GM23248 (cell line): ENCODE data around the gene HOXA6. TPM values are rescaled to one million over a fixed set of nuclear protein-coding genes. Genes with fewer than 3 reads are reported as not detected.

Source experiments
- DNase-seq: peaks from one replicate; pipeline ENCODE4 v3.0.0-alpha.2; 2015
- H2AFZ ChIP-seq: fragments of 200-600 bp; sonication (generic); 2 replicates; pipeline ENCODE4 v1.6.1; 2016; ENCODE audit warnings: antibody characterized with exemption
- H3F3A ChIP-seq: fragments of 200-600 bp; sonication (generic); 2 replicates; pipeline ENCODE4 v1.6.1; 2016; ENCODE audit warnings: mild to moderate bottlenecking, antibody characterized with exemption, mixed run types; ENCODE audit not compliant: insufficient read depth
- H3K27ac ChIP-seq: fragments of 200-600 bp; sonication (generic); 2 replicates; pipeline ENCODE4 v1.5.1; 2016; ENCODE audit warnings: mild to moderate bottlenecking
- H3K27me3 ChIP-seq: fragments of 200-600 bp; sonication (generic); replicated peaks from 2 replicates; pipeline ENCODE4 v1.6.1; 2016; ENCODE audit warnings: mild to moderate bottlenecking; ENCODE audit not compliant: insufficient read depth
- H3K36me3 ChIP-seq: fragments of 200-600 bp; sonication (generic); 2 replicates; pipeline ENCODE4 v1.6.1; 2016; ENCODE audit warnings: low read depth, mild to moderate bottlenecking
- H3K4me1 ChIP-seq: fragments of 200-600 bp; sonication (generic); 2 replicates; pipeline ENCODE4 v1.6.1; 2016; ENCODE audit warnings: mild to moderate bottlenecking; ENCODE audit not compliant: insufficient read depth
- H3K4me2 ChIP-seq: fragments of 200-600 bp; sonication (generic); one replicate; pipeline ENCODE4 v1.6.1; 2016; ENCODE audit warnings: mild to moderate bottlenecking; ENCODE audit not compliant: unreplicated experiment
- H3K4me3 ChIP-seq: fragments of 200-600 bp; sonication (generic); 2 replicates; pipeline ENCODE4 v1.5.1; 2016; ENCODE audit warnings: mild to moderate bottlenecking
- H3K79me2 ChIP-seq: fragments of 200-600 bp; sonication (generic); 2 replicates; pipeline ENCODE4 v1.6.1; 2016; ENCODE audit warnings: mild to moderate bottlenecking; ENCODE audit not compliant: insufficient read depth
- H3K9ac ChIP-seq: fragments of 200-600 bp; sonication (generic); 2 replicates; pipeline ENCODE4 v1.6.1; 2016; ENCODE audit warnings: mild to moderate bottlenecking
- H3K9me2 ChIP-seq: fragments of 200-600 bp; sonication (generic); 2 replicates; pipeline ENCODE4 v1.6.1; 2016; ENCODE audit warnings: mixed run types, mild to moderate bottlenecking, moderate library complexity; ENCODE audit not compliant: insufficient read depth
- H3K9me3 ChIP-seq: fragments of 200-600 bp; sonication (generic); one replicate; pipeline ENCODE4 v1.6.1; 2017; ENCODE audit warnings: low read depth
- H4K20me1 ChIP-seq: fragments of 200-600 bp; sonication (generic); 2 replicates; pipeline ENCODE4 v1.6.0; 2016; ENCODE audit not compliant: insufficient read depth
- EZH2 ChIP-seq: fragments of 200-600 bp; sonication (generic); IDR thresholded peaks from 2 replicates; pipeline ENCODE4 v1.6.1; 2018; ENCODE audit warnings: antibody characterized with exemption, mild to moderate bottlenecking; ENCODE audit not compliant: insufficient read depth, poor library complexity, severe bottlenecking
- EZH2phosphoT487 ChIP-seq: fragments of 200-600 bp; sonication (generic); IDR thresholded peaks from 2 replicates; pipeline ENCODE4 v1.6.1; 2018; ENCODE audit warnings: antibody characterized with exemption, moderate library complexity, mild to moderate bottlenecking, low read depth; ENCODE audit not compliant: insufficient read depth
- WGBS, 2 experiments: methylation state at CpG; one replicate each; pipeline ENCODE4 v1.1.6; 2015 to 2017; ENCODE audit warnings: low lambda C conversion rate in 2 of 2, low coverage in 1 of 2; ENCODE audit errors: missing lambda C conversion rate in 2 of 2; 5-methylcytosine and 5-hydroxymethylcytosine counted together
- in situ Hi-C: fragments of 300-500 bp; cut with MboI; formaldehyde crosslinking; loops from 2 replicates; pipeline ENCODE4 v1.15.0; 2020
- polyA plus RNA-seq: library from polyadenylated mRNA; unstranded; fragments of >200 nt; fragmentation: Nextera tagmentation; extraction: Ambion mirVana; gene quantifications from 2 replicates; pipeline ENCODE4 v1.2.1, GENCODE V29; 2016
- total RNA-seq: library from RNA; depleted of rRNA; stranded (reverse); fragments of >200 nt; shearing (Covaris generic); gene quantifications from 2 replicates; pipeline ENCODE4 v1.2.3, GENCODE V29; 2014

Gene HOXA6
- total and polyA plus RNA-seq, 2 experiments from 2014 or later, result 3.2 to 3.5 TPM

- H3K79me2 ChIP-seq, result peaks cover 13% of the 10 kb centered on the region
- H3K4me2 ChIP-seq, result no peak overlapping the region
- no peaks in the 10 kb centered on the region for H3K4me1 ChIP-seq
- in situ Hi-C loops, result loop anchor here (10.0 kb wide), 1 partner anchor 251 kb away; no protein-coding TSS in a partner anchor
- WGBS, 2 experiments, result 97% methylated on average over 13 of the region's 13 CpGs
- no peak for TF ChIP-seq EZH2
- TF ChIP-seq EZH2phosphoT487, result no peak
- H3K36me3 ChIP-seq, result peaks cover 9% of the 10 kb centered on the region
- H3K27me3 ChIP-seq, result no peaks in the 10 kb centered on the region
- no peaks in the 10 kb centered on the region for H3K9me2 ChIP-seq
- 0 out of 2 replicates have a peak, but pooled peaks cover 8% of the 10 kb centered on the region for H3F3A ChIP-seq
- H4K20me1 ChIP-seq, result no peaks in the 10 kb centered on the region
- no peaks in the 10 kb centered on the region for H3K9me3 ChIP-seq
- DNase-seq, result no peak
- no peak overlapping the region for H3K27ac ChIP-seq
- no peak overlapping the region for H3K9ac ChIP-seq
- no peak overlapping the region for H3K4me3 ChIP-seq
- H2AFZ ChIP-seq, result no peak overlapping the region
These were observed 42.1 kb downstream of the HOXA6 start for GRCh38 chr7:27105301-27106031.

- DNase-seq, result no peak
- Histone ChIP-seq H2AFZ (no peak overlapping the region), H3K9ac (no peak overlapping the region), H3K27me3 (no peaks in the 10 kb centered on the region), H3K9me2 (no peaks in the 10 kb centered on the region), H4K20me1 (no peaks in the 10 kb centered on the region), H3K4me2 (no peak overlapping the region), H3K4me3 (no peak overlapping the region), H3K27ac (no peak overlapping the region), H3K79me2 (peaks cover 22% of the 10 kb centered on the region), H3K36me3 (peaks cover 18% of the 10 kb centered on the region), H3K4me1 (0 out of 2 replicates have a peak, but pooled peaks cover 2% of the 10 kb centered on the region), H3K9me3 (no peaks in the 10 kb centered on the region), H3F3A (peaks cover 16% of the 10 kb centered on the region; the same call in 1 of the 2 replicates)
- in situ Hi-C loops, result loop anchor here (10.0 kb wide), 1 partner anchor 250 kb away; no protein-coding TSS in a partner anchor
- TF ChIP-seq EZH2, result no peak
- no peak for TF ChIP-seq EZH2phosphoT487
- 85 to 86% methylated on average over 13 of the region's 13 CpGs for WGBS, 2 experiments
These were observed 43.1 kb downstream of the HOXA6 start for GRCh38 chr7:27104341-27105058.

GRCh38 chr7:27103489-27104226 lies 43.9 kb downstream of the HOXA6 start:
- no peaks in the 10 kb centered on the region for H3K27me3 ChIP-seq
- TF ChIP-seq EZH2 (no peak), EZH2phosphoT487 (no peak)
- peaks cover 8% of the 10 kb centered on the region; the same call in 1 of the 2 replicates for H3K4me1 ChIP-seq
- H3K4me3 ChIP-seq, result no peak overlapping the region
- H3K36me3 ChIP-seq, result peaks cover 24% of the 10 kb centered on the region
- H3K9me2 ChIP-seq, result no peaks in the 10 kb centered on the region
- H4K20me1 ChIP-seq, result no peaks in the 10 kb centered on the region
- H3F3A ChIP-seq, result peaks cover 16% of the 10 kb centered on the region; the same call in 1 of the 2 replicates
- no peak overlapping the region for H2AFZ ChIP-seq
- no peak for DNase-seq
- H3K4me2 ChIP-seq, result no peak overlapping the region
- no peak overlapping the region for H3K27ac ChIP-seq
- H3K9me3 ChIP-seq, result no peaks in the 10 kb centered on the region
- no peak overlapping the region for H3K9ac ChIP-seq
- peaks cover 31% of the 10 kb centered on the region for H3K79me2 ChIP-seq
- in situ Hi-C loops, result loop anchor here (10.0 kb wide), 1 partner anchor 249 kb away; no protein-coding TSS in a partner anchor
- 71 to 76% methylated on average over 34 to 35 of the region's 35 CpGs for WGBS, 2 experiments
